Activated naive CD8-positive, alpha-beta T cell treated with anti-CD3 and anti-CD28 coated beads, Interleukin-2, amount 10 ng/mL, durations not matched to agents 7 days and 5 days (primary cell): ENCODE data around the gene LRRC57. TPM values are rescaled to one million over a fixed set of nuclear protein-coding genes. Genes with fewer than 3 reads are reported as not detected.

Source experiments
- ATAC-seq: fragments of 150-1000 bp; cut with Tn5 transposase; one replicate; pipeline ENCODE4 v1.10.0; 2021; ENCODE audit warnings: low read depth, moderate library complexity
- POLR2A ChIA-PET: fragments of 350-600 bp; sonication (Branson Sonifier 250); formaldehyde crosslinking; loops from one replicate; lab custom pipeline; 2021; ENCODE audit warnings: antibody characterized with exemption; lab: Charles Lee
- DNase-seq: peaks from one replicate; pipeline ENCODE4 v3.0.0; 2021
- H3K27ac Mint-ChIP-seq: one replicate; pipeline ENCODE4 v1.8.0; 2022; ENCODE audit warnings: mild to moderate bottlenecking, mixed read lengths
- H3K27me3 Mint-ChIP-seq: one replicate; pipeline ENCODE4 v1.8.0; 2022; ENCODE audit warnings: mild to moderate bottlenecking, moderate library complexity, mixed read lengths
- H3K36me3 Mint-ChIP-seq: one replicate; pipeline ENCODE4 v1.8.0; 2021; ENCODE audit warnings: mild to moderate bottlenecking, mixed read lengths
- H3K4me1 Mint-ChIP-seq: one replicate; pipeline ENCODE4 v1.8.0; 2021; ENCODE audit warnings: mixed read lengths
- H3K4me3 Mint-ChIP-seq: one replicate; pipeline ENCODE4 v1.8.0; 2022; ENCODE audit warnings: mild to moderate bottlenecking, moderate library complexity, mixed read lengths
- H3K9me3 Mint-ChIP-seq: one replicate; pipeline ENCODE4 v1.8.0; 2021; ENCODE audit warnings: mixed read lengths
- total RNA-seq, 2 experiments: library from RNA; stranded (reverse); gene quantifications; one replicate each; pipeline ENCODE4 v1.2.3, GENCODE V29; 2021

The LRRC57 gene
- total RNA-seq, 2 experiments from 2014 or later: 24.5 to 25.8 TPM

DNA sequence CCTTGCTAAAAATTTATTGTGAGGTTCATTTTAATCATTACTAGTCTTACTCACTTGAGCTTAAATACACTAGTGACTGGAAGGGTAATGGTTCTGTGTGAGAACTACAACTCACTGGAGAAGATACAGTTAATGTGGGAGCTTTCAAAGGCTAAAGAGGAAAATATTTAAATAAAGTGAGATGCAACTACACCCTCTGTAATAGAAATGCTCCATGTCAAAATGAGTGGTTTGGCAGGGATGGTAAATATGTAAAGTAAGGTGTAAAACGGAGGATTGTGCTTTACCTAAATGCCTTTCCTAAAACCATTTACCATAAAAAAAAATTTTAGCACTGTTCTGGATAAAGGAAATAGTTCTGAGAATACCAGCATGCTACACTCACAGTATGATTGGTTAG, 15.3 kb downstream of the LRRC57 start:
- ATAC-seq (no peak), DNase-seq (no peak)
- no peaks in the 10 kb centered on the region for H3K9me3 Mint-ChIP-seq
- H3K36me3 Mint-ChIP-seq: peaks cover 22% of the 10 kb centered on the region
- no peaks in the 10 kb centered on the region for H3K27me3 Mint-ChIP-seq
- H3K4me1 Mint-ChIP-seq: no peaks in the 10 kb centered on the region
- no peak overlapping the region for H3K27ac Mint-ChIP-seq
- POLR2A ChIA-PET: no interaction called here
- H3K4me3 Mint-ChIP-seq: no peak overlapping the region

GRCh38 chr15:42528970-42529369, 19.6 kb downstream of the LRRC57 start:
- POLR2A ChIA-PET: no interaction called here
- peaks cover 15% of the 10 kb centered on the region for H3K36me3 Mint-ChIP-seq
- H3K4me3 Mint-ChIP-seq: no peak overlapping the region

DNA sequence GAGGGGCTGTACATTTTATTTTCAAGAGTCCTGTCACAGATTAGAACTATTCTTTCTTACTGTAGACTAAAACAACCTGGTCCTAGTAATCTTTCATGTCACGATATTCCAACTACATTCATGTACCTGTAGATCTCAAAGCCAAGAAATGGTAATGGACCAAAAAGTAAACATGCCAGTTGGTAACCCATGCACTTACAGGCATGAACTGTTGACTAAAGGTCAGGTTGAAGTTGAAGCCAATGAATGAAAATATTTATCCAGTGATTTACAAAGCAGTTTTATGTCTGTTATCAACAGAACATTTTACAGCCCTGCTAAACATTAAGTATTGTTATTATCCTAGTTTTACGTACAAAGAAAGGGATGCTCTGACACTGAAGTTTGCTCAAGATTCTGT, 25.3 kb downstream of the LRRC57 start:
- no peak for DNase-seq
- Mint-ChIP-seq H3K4me3 (no peak overlapping the region), H3K9me3 (no peaks in the 10 kb centered on the region), H3K4me1 (no peaks in the 10 kb centered on the region), H3K27me3 (no peaks in the 10 kb centered on the region), H3K36me3 (peaks cover 4% of the 10 kb centered on the region), H3K27ac (no peak overlapping the region)
- ATAC-seq: no peak
- POLR2A ChIA-PET: no interaction called here

More at GRCh38 chr15:42528970-42529369, 19.6 kb downstream of the LRRC57 start:
- DNase-seq: no peak
- no peaks in the 10 kb centered on the region for H3K4me1 Mint-ChIP-seq
- no peaks in the 10 kb centered on the region for H3K9me3 Mint-ChIP-seq
- no peak overlapping the region for H3K27ac Mint-ChIP-seq
- H3K27me3 Mint-ChIP-seq: no peaks in the 10 kb centered on the region
- no peak for ATAC-seq

- Mint-ChIP-seq H3K9me3 (no peaks in the 10 kb centered on the region), H3K4me1 (peaks cover 2% of the 10 kb centered on the region), H3K27me3 (no peaks in the 10 kb centered on the region), H3K36me3 (peaks cover 16% of the 10 kb centered on the region), H3K27ac (no peak overlapping the region), H3K4me3 (no peak overlapping the region)
- DNase-seq: no peak
- ATAC-seq: no peak
- POLR2A ChIA-PET: no interaction called here
Observed at GRCh38 chr15:42511007-42511391, 37.6 kb downstream of the LRRC57 start.

GRCh38 chr15:42510258-42511006, 38.2 kb downstream of the LRRC57 start:
- ATAC-seq (no peak), DNase-seq (no peak)
- Mint-ChIP-seq H3K36me3 (peaks cover 11% of the 10 kb centered on the region), H3K27me3 (no peaks in the 10 kb centered on the region), H3K4me1 (peaks cover 2% of the 10 kb centered on the region), H3K27ac (no peak overlapping the region), H3K9me3 (no peaks in the 10 kb centered on the region), H3K4me3 (no peak overlapping the region)
- POLR2A ChIA-PET: interaction anchor here (0.6 kb wide), 1 partner anchor 1108 kb away, joined by 4 read pairs; no protein-coding TSS in a partner anchor

DNA sequence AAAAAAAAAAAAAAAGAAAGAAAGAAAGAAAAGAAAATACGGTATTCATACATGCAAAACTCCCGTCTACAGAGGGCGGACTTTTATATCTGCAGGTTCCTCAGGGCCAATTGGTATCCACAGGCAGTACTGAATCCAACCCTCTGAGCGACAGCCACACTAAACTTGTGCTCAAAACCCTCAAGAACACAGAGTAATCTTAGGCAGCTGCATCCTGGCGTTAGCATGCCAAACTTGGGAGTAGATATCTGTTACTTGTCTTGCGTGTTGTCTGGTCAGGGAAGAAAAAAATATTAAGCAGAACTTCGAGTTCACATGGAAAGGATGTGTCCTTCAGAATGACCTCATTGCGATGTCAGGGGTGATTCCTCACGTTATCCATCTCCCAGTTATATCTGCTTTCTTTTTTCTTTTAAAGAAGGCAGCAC, 40.3 kb downstream of the LRRC57 start:
- no peaks in the 10 kb centered on the region for H3K27me3 Mint-ChIP-seq
- POLR2A ChIA-PET: no interaction called here
- no peak overlapping the region for H3K27ac Mint-ChIP-seq
- peaks cover 2% of the 10 kb centered on the region for H3K4me1 Mint-ChIP-seq
- H3K4me3 Mint-ChIP-seq: no peak overlapping the region
- DNase-seq: no peak
- no peak for ATAC-seq
- no peaks in the 10 kb centered on the region for H3K9me3 Mint-ChIP-seq
- peaks cover 7% of the 10 kb centered on the region for H3K36me3 Mint-ChIP-seq

DNA sequence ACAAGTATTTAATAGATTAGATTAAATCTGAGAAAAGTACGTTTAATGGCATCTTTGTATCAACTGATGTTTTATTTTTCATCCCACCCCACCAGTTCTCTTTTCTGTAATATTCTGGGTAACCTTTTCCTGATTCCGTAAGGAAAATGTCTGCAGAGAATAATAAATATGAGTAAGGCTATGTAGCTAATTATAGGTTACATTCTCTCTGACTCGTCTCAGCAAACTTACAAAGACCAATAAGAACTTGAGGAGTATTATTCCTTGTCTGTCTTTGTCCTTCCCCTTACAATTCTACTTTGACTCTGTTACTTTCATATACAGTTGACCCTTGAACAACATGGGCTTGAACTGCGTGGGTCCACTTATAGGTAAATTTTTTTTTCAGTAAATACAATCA, 41.1 kb downstream of the LRRC57 start:
- POLR2A ChIA-PET: no interaction called here
- Mint-ChIP-seq H3K4me1 (peaks cover 2% of the 10 kb centered on the region), H3K9me3 (no peaks in the 10 kb centered on the region), H3K36me3 (peaks cover 7% of the 10 kb centered on the region), H3K4me3 (no peak overlapping the region), H3K27ac (no peak overlapping the region), H3K27me3 (no peaks in the 10 kb centered on the region)
- DNase-seq (no peak), ATAC-seq (no peak)

DNA sequence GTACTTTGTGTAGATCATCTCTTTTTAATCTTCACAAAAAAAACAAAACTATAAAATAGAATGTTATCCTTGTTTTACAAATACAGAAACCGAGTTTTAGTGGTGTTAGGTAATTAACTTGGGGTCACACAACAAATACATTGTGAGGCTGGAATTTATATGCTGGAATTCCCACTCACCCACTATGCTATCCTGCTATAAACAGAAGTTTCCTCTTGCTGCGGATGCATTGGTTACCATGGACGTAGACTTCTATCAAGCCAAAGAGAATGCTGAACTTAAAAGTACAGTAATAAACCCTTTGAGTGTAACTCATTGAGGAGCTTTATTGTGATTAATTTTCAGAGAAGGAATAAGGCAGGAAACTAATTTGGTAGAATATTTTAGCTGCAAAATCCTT, 44.0 kb downstream of the LRRC57 start:
- Mint-ChIP-seq H3K36me3 (peaks cover 5% of the 10 kb centered on the region), H3K9me3 (no peaks in the 10 kb centered on the region), H3K27me3 (no peaks in the 10 kb centered on the region), H3K27ac (no peak overlapping the region), H3K4me1 (peaks cover 2% of the 10 kb centered on the region), H3K4me3 (no peak overlapping the region)
- no peak for ATAC-seq
- POLR2A ChIA-PET: interaction anchor here (0.6 kb wide), 1 partner anchor 1778 kb away, joined by 3 read pairs; no protein-coding TSS in a partner anchor
- no peak for DNase-seq

- Mint-ChIP-seq H3K9me3 (no peaks in the 10 kb centered on the region), H3K27me3 (no peaks in the 10 kb centered on the region), H3K4me1 (peaks cover 6% of the 10 kb centered on the region), H3K27ac (no peak overlapping the region), H3K4me3 (no peak overlapping the region), H3K36me3 (peaks cover 3% of the 10 kb centered on the region)
- DNase-seq (no peak), ATAC-seq (no peak)
- POLR2A ChIA-PET: no interaction called here
Observed at GRCh38 chr15:42503825-42504224, 44.8 kb downstream of the LRRC57 start.

DNA sequence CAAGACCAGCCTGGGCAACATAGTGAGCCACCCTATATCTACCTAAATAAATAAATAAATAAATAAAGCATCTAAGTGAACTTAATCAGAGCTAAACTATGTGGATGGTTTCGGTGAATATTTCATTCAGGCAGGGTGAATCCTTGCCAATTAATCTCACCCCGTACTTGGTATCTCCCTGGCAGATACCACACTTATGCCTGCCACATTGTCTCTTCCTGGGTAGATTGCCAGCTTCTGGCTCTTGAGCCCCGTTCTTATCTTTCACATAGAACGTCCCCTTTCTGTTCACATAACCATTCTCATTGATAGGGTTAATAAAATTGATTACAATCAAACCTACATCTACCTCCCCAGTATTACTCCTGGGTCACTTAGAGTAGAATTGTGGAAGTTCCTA, 46.1 kb downstream of the LRRC57 start:
- no peak overlapping the region for H3K27ac Mint-ChIP-seq
- no peaks in the 10 kb centered on the region for H3K27me3 Mint-ChIP-seq
- POLR2A ChIA-PET: no interaction called here
- DNase-seq (no peak), ATAC-seq (no peak)
- peaks cover 12% of the 10 kb centered on the region for H3K4me1 Mint-ChIP-seq
- no peak overlapping the region for H3K4me3 Mint-ChIP-seq
- peaks cover 2% of the 10 kb centered on the region for H3K36me3 Mint-ChIP-seq
- no peaks in the 10 kb centered on the region for H3K9me3 Mint-ChIP-seq

- Mint-ChIP-seq H3K9me3 (no peaks in the 10 kb centered on the region), H3K4me1 (peaks cover 21% of the 10 kb centered on the region), H3K4me3 (no peak overlapping the region), H3K27me3 (no peaks in the 10 kb centered on the region), H3K27ac (no peak overlapping the region), H3K36me3 (no peaks in the 10 kb centered on the region)
- no peak for DNase-seq
- no peak for ATAC-seq
- POLR2A ChIA-PET: interaction anchor here (0.7 to 1.9 kb wide), 2 partner anchors 9 to 21 kb away, joined by 3 to 5 read pairs; partner anchors contain the start of gene ZNF106
Observed at GRCh38 chr15:42499858-42500609, 48.6 kb downstream of the LRRC57 start.

DNA sequence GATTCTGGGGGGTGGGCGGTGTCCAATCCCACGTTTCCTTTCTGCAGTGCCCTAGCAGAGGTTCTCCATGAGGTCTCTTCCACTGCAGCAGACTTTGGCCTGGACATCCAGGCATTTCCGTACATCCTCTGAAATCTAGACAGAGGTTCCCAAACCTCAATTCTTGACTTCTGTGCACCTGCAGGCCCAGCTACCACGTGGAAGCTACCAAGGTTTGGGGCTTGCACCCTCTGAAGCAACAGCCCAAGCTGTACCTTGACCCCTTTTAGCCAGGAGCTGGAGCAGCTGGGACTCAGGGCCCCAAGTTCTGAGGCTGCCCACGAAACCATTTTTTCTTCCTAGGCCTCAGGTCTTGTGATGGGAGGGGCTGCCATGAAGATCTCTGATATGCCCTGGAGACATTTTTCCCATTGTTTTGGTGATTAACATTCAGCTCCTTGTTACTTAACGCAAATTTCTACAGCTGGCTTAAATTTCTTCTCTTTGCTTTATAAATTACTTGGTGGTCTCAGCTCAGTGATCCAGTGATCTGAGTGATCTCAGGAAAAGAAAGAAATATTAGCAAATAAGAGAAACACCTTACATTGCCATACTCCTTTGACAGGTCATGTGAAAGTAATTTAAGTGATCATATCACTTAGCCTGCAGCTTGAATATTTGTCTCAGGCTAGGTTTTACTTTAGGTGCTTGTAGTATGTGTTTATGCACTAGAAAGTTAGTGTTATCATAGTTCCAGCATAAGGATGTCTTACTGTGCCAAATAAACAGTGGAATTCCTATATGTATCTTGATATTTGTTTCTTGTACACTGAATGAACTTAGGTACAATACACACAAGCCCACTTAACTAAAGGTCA, 50.2 kb downstream of the LRRC57 start:
- Mint-ChIP-seq H3K9me3 (no peaks in the 10 kb centered on the region), H3K36me3 (no peaks in the 10 kb centered on the region), H3K4me3 (no peak overlapping the region), H3K4me1 (peaks cover 31% of the 10 kb centered on the region), H3K27me3 (no peaks in the 10 kb centered on the region), H3K27ac (no peak overlapping the region)
- POLR2A ChIA-PET: interaction anchor here (0.5 kb wide), 1 partner anchor 12 kb away, joined by 4 read pairs; no protein-coding TSS in a partner anchor
- DNase-seq (no peak), ATAC-seq (no peak)
